Activated CD8-positive, alpha-beta memory T cell treated with anti-CD3 and anti-CD28 coated beads, Interleukin-2, amount 50 U/mL, for 4 hours (primary cell): ENCODE measurements around the gene GPC4.
"Not testable (repeated sequence)": the region's sequence is repeated elsewhere in the genome, so short reads cannot be mapped to it uniquely, and the experiment has no call there.

Source experiments
- DNase-seq: peaks from one replicate; pipeline ENCODE4 v3.0.0-alpha.2; 2020

GPC4 gene

GRCh38 chrX:133364865-133365264 is 50.4 kb downstream of the GPC4 start:
- no peak for DNase-seq

- no peak for DNase-seq
Measured at GRCh38 chrX:133364196-133364595, 51.1 kb downstream of the GPC4 start.

- DNase-seq = no peak
Measured at GRCh38 chrX:133362538-133362937, 52.8 kb downstream of the GPC4 start.

GRCh38 chrX:133359466-133359865 is 55.8 kb downstream of the GPC4 start:
- DNase-seq = no peak

- DNase-seq = no peak
Measured at GRCh38 chrX:133353233-133353632, 62.1 kb downstream of the GPC4 start.

GRCh38 chrX:133350751-133351150 is 64.5 kb downstream of the GPC4 start:
- DNase-seq = no peak

GRCh38 chrX:133346026-133346425 is 69.3 kb downstream of the GPC4 start:
- DNase-seq = no peak

GRCh38 chrX:133339566-133339965 is 75.7 kb downstream of the GPC4 start:
- no peak for DNase-seq

GRCh38 chrX:133337250-133337649 is 78.0 kb downstream of the GPC4 start:
- DNase-seq = no peak

GRCh38 chrX:133335027-133335426 is 80.3 kb downstream of the GPC4 start:
- no peak for DNase-seq

- DNase-seq = no peak
Measured at GRCh38 chrX:133333154-133333750, 82.0 kb downstream of the GPC4 start.

GRCh38 chrX:133332737-133333136 is 82.6 kb downstream of the GPC4 start:
- no peak for DNase-seq

- DNase-seq = no peak
Measured at GRCh38 chrX:133330956-133331355, 84.3 kb downstream of the GPC4 start.

- no peak for DNase-seq
Measured at GRCh38 chrX:133325422-133325821, 89.9 kb downstream of the GPC4 start.

- no peak for DNase-seq
Measured at GRCh38 chrX:133323431-133323830, 91.9 kb downstream of the GPC4 start.

- not testable (repeated sequence) for DNase-seq
Measured at GRCh38 chrX:133322269-133322668, 93.0 kb downstream of the GPC4 start.

- no peak for DNase-seq
Measured at GRCh38 chrX:133321451-133321850, 93.8 kb downstream of the GPC4 start.

GRCh38 chrX:133314281-133314680 is 101.0 kb downstream of the GPC4 start:
- DNase-seq = no peak

- no peak for DNase-seq
Measured at GRCh38 chrX:133308499-133308897, 106.8 kb downstream of the GPC4 start.

- DNase-seq = no peak
Measured at GRCh38 chrX:133307637-133308498, 107.4 kb downstream of the GPC4 start.

GRCh38 chrX:133307094-133307493 is 108.2 kb downstream of the GPC4 start:
- no peak for DNase-seq

- DNase-seq = no peak
Measured at GRCh38 chrX:133306316-133306715, 109.0 kb downstream of the GPC4 start.

- DNase-seq = no peak
Measured at GRCh38 chrX:133305348-133305747, 109.9 kb downstream of the GPC4 start.

GRCh38 chrX:133302775-133303445 is 112.4 kb downstream of the GPC4 start:
- no peak for DNase-seq
